ENCODE results near the gene MELK. TPM values are rescaled to one million over a fixed set of nuclear protein-coding genes. Genes with fewer than 3 reads are reported as not detected.

The MELK gene
- total and polyA plus RNA-seq, 4 experiments from 2014 or later, result 0.16 to 0.38 (median 0.19) TPM; not detected in 1

DNA sequence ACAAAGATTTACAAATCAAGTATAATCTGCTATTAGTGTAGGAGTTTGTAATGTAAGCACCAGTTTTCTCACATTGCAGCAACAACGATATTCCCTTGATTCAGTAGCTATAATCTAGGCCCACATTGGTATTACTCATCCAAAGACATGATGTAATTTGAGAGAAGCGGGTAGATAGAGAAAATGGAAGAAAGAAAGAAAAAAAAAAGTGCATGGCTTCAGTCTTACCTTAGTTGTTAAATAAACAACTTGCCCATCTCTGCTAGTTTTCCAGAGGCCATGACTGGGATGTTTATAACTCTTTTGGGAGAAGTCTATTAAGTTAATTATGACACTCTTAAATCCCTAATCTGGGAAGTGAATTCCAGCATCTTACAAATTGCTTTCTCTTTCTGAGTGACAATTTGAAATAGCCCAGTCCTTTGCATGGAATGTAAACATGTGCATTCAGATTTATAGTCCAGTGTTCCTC is 2.8 kb downstream of the MELK start:
- intact Hi-C loops (cut with micrococcal nuclease), result no loop called here
- H3K36me3 ChIP-seq (ENCODE audit: insufficient read depth, low read length), result no peaks in the 10 kb centered on the region
- no peaks in the 10 kb centered on the region for H3K9me3 Mint-ChIP-seq
- ChIA-PET POLR2A (ENCODE audit: partially characterized antibody) (no interaction called here), CTCF (ENCODE audit: partially characterized antibody) (no interaction called here)
- peak overlapping the region in 1 of 7 donors; percentile 57 for H3K27ac Mint-ChIP-seq
- H3K4me3 ChIP-seq (ENCODE audit: low read length in 2 of 2), result no peak overlapping the region
- peaks cover 15 to 35% (median 25%) of the 10 kb centered on the region in 4 donors for H3K4me1 Mint-ChIP-seq
- H3K4me3 Mint-ChIP-seq, result peak overlapping the region in 4 of 8 donors; percentile 7 to 31 (median 18)
- DNase-seq, result no peak
- peaks cover 20% of the 10 kb centered on the region for H3K4me1 ChIP-seq (ENCODE audit: insufficient read depth, low read length)
- peaks cover 0 to 5% of the 10 kb centered on the region in 2 donors for H3K36me3 Mint-ChIP-seq
- H3K27ac ChIP-seq (ENCODE audit: low read depth, low read length), result no peak overlapping the region
- no peaks in the 10 kb centered on the region for H3K27me3 Mint-ChIP-seq
- H3K27me3 ChIP-seq (ENCODE audit: insufficient read depth, low read length), result no peaks in the 10 kb centered on the region
- no peaks in the 10 kb centered on the region for H3K9me3 ChIP-seq (ENCODE audit: control insufficient read depth in 1 of 2, low read length in 2 of 2)

DNA sequence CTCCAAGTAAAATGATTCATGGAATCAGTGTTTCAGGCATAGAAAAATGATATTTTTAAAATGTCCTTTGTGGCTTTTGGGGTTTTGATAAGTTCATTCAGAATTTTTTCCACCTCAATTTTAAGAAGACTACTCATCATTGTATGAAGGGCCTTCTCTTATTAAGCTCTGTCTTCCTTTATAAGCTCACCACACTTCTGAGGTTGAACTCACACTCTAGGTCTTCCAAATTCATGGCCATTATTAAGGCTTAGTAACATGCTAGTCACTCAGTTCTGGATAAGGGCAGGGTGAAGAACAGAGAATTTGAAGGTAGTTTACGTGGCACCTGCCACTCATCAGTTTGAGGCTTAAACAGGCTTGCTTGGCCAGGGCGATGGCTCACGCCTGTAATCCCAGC is 4.2 kb downstream of the MELK start:
- Mint-ChIP-seq H3K27me3 (no peaks in the 10 kb centered on the region), H3K9me3 (no peaks in the 10 kb centered on the region), H3K27ac (no peak overlapping the region), H3K4me3 (no peak overlapping the region), H3K36me3 (peaks cover 0 to 5% of the 10 kb centered on the region in 2 donors), H3K4me1 (peaks cover 15 to 33% (median 23%) of the 10 kb centered on the region in 4 donors)
- Histone ChIP-seq H3K4me3 (ENCODE audit: low read length in 2 of 2) (no peak overlapping the region), H3K27ac (ENCODE audit: low read depth, low read length) (no peak overlapping the region), H3K36me3 (ENCODE audit: insufficient read depth, low read length) (no peaks in the 10 kb centered on the region), H3K4me1 (ENCODE audit: insufficient read depth, low read length) (peaks cover 20% of the 10 kb centered on the region), H3K27me3 (ENCODE audit: insufficient read depth, low read length) (no peaks in the 10 kb centered on the region), H3K9me3 (ENCODE audit: control insufficient read depth in 1 of 2, low read length in 2 of 2) (no peaks in the 10 kb centered on the region)
- ChIA-PET CTCF (ENCODE audit: partially characterized antibody) (interaction anchor here (0.7 to 1.2 kb wide), 3 partner anchors 21 to 386 kb away, joined by 3 to 5 read pairs (median 4); partner anchors contain the start of gene CLTA), POLR2A (ENCODE audit: partially characterized antibody) (interaction anchor here (1.4 kb wide), 1 partner anchor 177 kb away, joined by 3 read pairs; the partner anchor contains the start of gene RNF38)
- intact Hi-C loops (cut with micrococcal nuclease), result no loop called here
- DNase-seq, result no peak

DNA sequence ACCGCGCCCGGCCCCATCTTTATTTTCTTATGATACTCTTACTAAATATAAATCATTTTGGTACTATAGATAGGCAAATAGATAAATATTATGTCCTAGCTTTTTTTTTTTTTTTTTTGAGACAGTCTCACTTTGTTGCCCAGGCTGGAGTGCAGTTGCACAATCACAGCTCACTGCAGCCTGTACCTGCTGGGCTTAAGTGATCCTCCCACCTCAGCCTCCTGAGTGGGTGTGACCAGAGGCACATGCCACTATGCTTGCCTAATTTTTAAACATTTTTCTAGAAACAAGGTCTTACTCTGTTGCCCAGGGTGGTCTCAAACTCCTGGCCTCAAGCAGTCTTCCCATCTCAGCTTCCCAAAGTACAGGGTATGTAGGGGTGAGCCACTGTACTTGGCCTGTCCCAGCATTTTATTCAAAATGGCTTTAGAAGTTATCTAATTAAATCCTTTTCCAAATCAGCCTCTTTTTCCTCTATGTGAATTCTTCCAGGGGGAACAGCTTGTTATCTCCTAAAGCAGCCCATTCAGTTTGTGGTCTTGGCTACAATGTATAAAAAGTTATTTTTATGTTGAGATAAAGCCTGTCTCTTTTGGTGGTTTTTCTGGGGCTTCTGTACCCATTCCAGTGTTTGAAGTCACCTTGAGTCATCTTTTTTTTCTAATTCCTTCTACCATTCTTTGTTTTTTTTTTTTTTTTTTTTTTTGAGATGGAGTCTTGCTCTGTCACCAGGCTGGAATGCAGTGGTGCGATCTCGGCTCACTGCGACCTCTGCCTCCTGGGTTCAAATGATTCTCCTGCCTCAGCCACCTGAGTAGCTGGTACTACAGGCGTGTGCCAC is 12.1 kb downstream of the MELK start:
- H3K27me3 ChIP-seq (ENCODE audit: insufficient read depth, low read length), result no peaks in the 10 kb centered on the region
- Mint-ChIP-seq H3K4me3 (no peak overlapping the region), H3K27me3 (no peaks in the 10 kb centered on the region), H3K4me1 (peaks cover 0 to 3% (median 0%) of the 10 kb centered on the region in 4 donors), H3K27ac (peak overlapping the region in 1 of 7 donors; percentile 60), H3K9me3 (no peaks in the 10 kb centered on the region), H3K36me3 (no peaks in the 10 kb centered on the region)
- POLR2A ChIA-PET (ENCODE audit: partially characterized antibody), result no interaction called here
- no peak overlapping the region for H3K4me3 ChIP-seq (ENCODE audit: low read length in 2 of 2)
- no peak overlapping the region for H3K27ac ChIP-seq (ENCODE audit: low read depth, low read length)
- DNase-seq, result no peak
- H3K9me3 ChIP-seq (ENCODE audit: control insufficient read depth in 1 of 2, low read length in 2 of 2), result no peaks in the 10 kb centered on the region
- intact Hi-C loops (cut with micrococcal nuclease), result no loop called here
- no peaks in the 10 kb centered on the region for H3K36me3 ChIP-seq (ENCODE audit: insufficient read depth, low read length)
- CTCF ChIA-PET (ENCODE audit: partially characterized antibody), result interaction anchor here (1.1 kb wide), 1 partner anchor 177 kb away, joined by 4 read pairs; no protein-coding TSS in a partner anchor
- no peaks in the 10 kb centered on the region for H3K4me1 ChIP-seq (ENCODE audit: insufficient read depth, low read length)

DNA sequence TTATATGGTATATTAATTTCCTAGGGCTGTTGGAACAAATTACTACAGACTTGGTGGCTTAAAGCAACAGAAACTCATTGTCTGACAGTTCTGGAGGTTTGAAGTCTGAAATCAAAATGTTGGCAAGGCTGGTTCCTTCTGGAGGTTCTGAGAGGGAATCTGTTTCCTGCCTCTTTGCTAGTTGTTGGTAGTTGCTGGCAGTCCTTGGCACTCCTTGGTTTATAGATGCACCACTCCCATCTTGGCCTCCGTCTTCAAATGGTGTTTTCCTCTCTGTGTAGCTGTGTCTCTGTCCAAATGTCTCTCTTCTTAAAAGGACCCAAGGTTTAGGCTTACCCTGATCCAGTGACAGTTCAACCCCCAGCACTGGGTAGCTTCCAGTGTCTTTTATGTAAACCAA is 17.5 kb downstream of the MELK start:
- Histone ChIP-seq H3K9me3 (ENCODE audit: control insufficient read depth in 1 of 2, low read length in 2 of 2) (no peaks in the 10 kb centered on the region), H3K27me3 (ENCODE audit: insufficient read depth, low read length) (no peaks in the 10 kb centered on the region), H3K4me1 (ENCODE audit: insufficient read depth, low read length) (no peaks in the 10 kb centered on the region), H3K36me3 (ENCODE audit: insufficient read depth, low read length) (no peaks in the 10 kb centered on the region), H3K27ac (ENCODE audit: low read depth, low read length) (no peak overlapping the region), H3K4me3 (ENCODE audit: low read length in 2 of 2) (no peak overlapping the region)
- DNase-seq, result no peak
- H3K27me3 Mint-ChIP-seq, result no peaks in the 10 kb centered on the region
- ChIA-PET POLR2A (ENCODE audit: partially characterized antibody) (no interaction called here), CTCF (ENCODE audit: partially characterized antibody) (interaction anchor here (1.0 kb wide), 1 partner anchor 30 kb away, joined by 3 read pairs; no protein-coding TSS in a partner anchor)
- no peaks in the 10 kb centered on the region for H3K9me3 Mint-ChIP-seq
- H3K4me3 Mint-ChIP-seq, result no peak overlapping the region
- no peaks in the 10 kb centered on the region for H3K36me3 Mint-ChIP-seq
- intact Hi-C loops (cut with micrococcal nuclease), result no loop called here
- H3K4me1 Mint-ChIP-seq, result peaks cover 0 to 2% (median 0%) of the 10 kb centered on the region in 4 donors
- no peak overlapping the region for H3K27ac Mint-ChIP-seq

DNA sequence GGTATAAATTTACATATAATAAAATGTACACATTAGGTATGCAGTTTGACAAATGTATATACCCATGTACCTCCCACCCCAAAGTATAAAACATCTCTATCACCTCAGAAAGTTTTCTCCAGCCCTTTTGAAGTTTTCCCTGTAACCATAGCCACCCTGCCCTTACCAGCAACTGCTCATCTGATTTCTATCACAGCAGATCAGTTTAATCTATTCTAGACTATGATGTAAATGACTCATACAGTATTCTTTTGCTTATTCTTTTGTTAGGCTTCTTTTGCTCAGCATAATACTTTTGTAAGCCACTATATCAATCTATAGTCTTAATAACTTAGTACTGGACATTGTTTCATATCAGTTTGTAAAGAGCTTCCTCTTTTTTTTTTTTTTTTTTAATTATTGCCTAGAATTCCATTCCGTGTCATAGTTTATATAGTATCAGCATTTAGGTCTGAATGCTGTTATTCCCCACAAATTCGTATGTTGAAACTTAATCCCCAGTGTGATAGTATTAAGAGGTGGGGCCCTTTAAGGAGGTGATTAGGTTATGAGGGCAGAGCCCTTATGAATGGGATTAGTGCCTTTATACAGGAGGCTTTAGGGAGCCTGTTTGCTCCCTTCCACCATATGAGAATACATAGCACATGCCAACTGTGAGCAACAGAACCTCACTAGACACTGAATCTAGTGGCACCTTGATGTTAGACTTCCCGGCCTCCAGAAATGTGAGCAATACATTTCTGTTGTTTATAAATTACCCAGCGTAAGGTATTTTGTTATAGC is 20.3 kb downstream of the MELK start:
- intact Hi-C loops (cut with micrococcal nuclease), result no loop called here
- Mint-ChIP-seq H3K36me3 (no peaks in the 10 kb centered on the region), H3K4me1 (no peaks in the 10 kb centered on the region), H3K4me3 (no peak overlapping the region), H3K9me3 (no peaks in the 10 kb centered on the region), H3K27ac (peak overlapping the region in 1 of 7 donors; percentile 37), H3K27me3 (no peaks in the 10 kb centered on the region)
- no peaks in the 10 kb centered on the region for H3K4me1 ChIP-seq (ENCODE audit: insufficient read depth, low read length)
- H3K9me3 ChIP-seq (ENCODE audit: control insufficient read depth in 1 of 2, low read length in 2 of 2), result no peaks in the 10 kb centered on the region
- no peak overlapping the region for H3K4me3 ChIP-seq (ENCODE audit: low read length in 2 of 2)
- CTCF ChIA-PET (ENCODE audit: partially characterized antibody), result no interaction called here
- POLR2A ChIA-PET (ENCODE audit: partially characterized antibody), result no interaction called here
- H3K27me3 ChIP-seq (ENCODE audit: insufficient read depth, low read length), result no peaks in the 10 kb centered on the region
- H3K36me3 ChIP-seq (ENCODE audit: insufficient read depth, low read length), result no peaks in the 10 kb centered on the region
- DNase-seq, result no peak
- no peak overlapping the region for H3K27ac ChIP-seq (ENCODE audit: low read depth, low read length)

DNA sequence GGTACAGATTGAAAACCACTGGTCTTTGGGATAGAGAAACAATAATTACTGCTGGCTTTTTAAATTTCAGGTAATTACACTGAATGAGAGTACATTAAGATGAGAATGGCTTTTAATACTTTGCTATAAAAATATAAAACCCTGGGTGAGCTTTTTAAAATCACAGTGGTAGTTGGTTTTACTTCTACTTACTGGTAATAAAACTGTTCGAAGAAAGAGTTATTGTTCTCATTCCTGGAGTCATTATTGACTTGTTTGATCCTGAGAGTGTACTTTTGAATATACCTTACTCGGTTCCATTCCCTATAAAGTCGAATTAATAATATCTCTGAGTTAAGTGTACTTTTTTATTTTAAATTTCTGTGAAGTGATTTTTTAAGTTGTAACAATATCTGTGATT is 21.5 kb downstream of the MELK start:
- H3K27me3 Mint-ChIP-seq, result no peaks in the 10 kb centered on the region
- no peaks in the 10 kb centered on the region for H3K36me3 Mint-ChIP-seq
- no peak for DNase-seq
- H3K27ac Mint-ChIP-seq, result no peak overlapping the region
- Histone ChIP-seq H3K4me3 (ENCODE audit: low read length in 2 of 2) (no peak overlapping the region), H3K4me1 (ENCODE audit: insufficient read depth, low read length) (no peaks in the 10 kb centered on the region), H3K36me3 (ENCODE audit: insufficient read depth, low read length) (no peaks in the 10 kb centered on the region), H3K9me3 (ENCODE audit: control insufficient read depth in 1 of 2, low read length in 2 of 2) (no peaks in the 10 kb centered on the region), H3K27ac (ENCODE audit: low read depth, low read length) (no peak overlapping the region), H3K27me3 (ENCODE audit: insufficient read depth, low read length) (no peaks in the 10 kb centered on the region)
- no peaks in the 10 kb centered on the region for H3K9me3 Mint-ChIP-seq
- no peak overlapping the region for H3K4me3 Mint-ChIP-seq
- intact Hi-C loops (cut with micrococcal nuclease), result no loop called here
- ChIA-PET CTCF (ENCODE audit: partially characterized antibody) (no interaction called here), POLR2A (ENCODE audit: partially characterized antibody) (no interaction called here)
- no peaks in the 10 kb centered on the region for H3K4me1 Mint-ChIP-seq

Measured in CD4-positive, alpha-beta memory T cell (primary cell).